Skeletal muscle cell (primary cell): ENCODE results near the gene FMNL2.
"Not testable (repeated sequence)": the region's sequence is repeated elsewhere in the genome, so short reads cannot be mapped to it uniquely, and the experiment has no call there.

Source experiments
- DNase-seq: peaks from one replicate; pipeline ENCODE4 v3.0.0-alpha.2; 2010; ENCODE audit warnings: low read depth
- H3K4me3 ChIP-seq: 2 replicates; pipeline ENCODE4 v1.5.1; 2011; ENCODE audit warnings: low read depth, mild to moderate bottlenecking, control low read depth, low read length, moderate library complexity

The FMNL2 gene

DNA sequence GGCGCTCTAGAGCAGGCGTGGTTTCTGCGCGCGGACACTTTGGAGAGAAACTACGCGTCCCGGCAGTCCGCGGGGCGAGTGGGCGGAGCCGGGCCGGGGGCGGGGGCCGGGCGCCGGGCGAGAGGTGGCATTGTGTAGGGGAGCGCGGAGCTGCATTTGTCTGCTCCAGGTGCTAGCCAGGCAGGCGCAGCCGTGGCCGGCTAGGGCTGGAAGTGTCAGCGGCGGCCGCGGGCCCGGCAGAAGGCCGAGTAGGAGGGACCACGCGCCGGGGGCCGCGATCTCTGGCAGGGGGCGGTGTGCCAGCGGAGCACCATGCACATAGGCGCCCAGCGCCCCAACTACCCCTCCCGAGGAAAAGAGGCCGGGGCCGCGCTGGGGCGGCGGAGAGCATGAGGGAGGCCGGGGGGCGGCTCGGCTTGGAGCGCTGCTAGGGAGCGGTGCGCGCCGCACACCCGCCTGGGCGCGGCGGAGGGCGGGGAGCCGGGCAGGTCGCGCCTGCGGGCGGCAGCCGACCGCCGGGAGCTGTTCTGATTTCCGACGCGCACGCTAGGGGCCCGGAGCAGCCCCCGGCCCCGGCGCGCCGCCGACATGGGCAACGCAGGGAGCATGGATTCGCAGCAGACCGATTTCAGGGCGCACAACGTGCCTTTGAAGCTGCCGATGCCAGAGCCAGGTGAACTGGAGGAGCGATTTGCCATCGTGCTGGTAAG lies at the start of gene FMNL2:
Gene FMNL2 (plus strand): TSS at position 159 of the 710 bp plus-strand sequence.
- peak within 1 kb of the TSS; percentile 84 for H3K4me3 ChIP-seq
- no peak for DNase-seq

DNA sequence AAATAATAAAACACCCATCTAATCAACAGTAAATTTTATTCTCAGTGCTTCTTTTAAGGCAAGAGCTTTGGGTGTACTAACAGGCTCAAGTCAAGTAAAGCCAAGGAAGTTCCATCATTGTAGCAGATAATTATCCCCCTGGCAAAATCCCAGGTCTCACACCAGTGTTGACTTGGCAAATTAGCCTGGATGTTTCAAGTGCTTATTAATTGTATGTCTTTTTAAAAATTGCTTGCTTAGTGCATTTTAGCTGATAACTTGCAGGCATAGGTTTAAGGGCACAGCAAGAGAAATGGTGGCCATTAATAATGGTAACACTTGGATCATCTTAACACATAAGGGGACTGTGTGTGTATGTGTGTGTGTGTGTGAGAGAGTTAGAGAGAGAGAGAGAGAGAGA lies 42.0 kb upstream of the FMNL2 start:
- H3K4me3 ChIP-seq: no peak overlapping the region
- DNase-seq: no peak

DNA sequence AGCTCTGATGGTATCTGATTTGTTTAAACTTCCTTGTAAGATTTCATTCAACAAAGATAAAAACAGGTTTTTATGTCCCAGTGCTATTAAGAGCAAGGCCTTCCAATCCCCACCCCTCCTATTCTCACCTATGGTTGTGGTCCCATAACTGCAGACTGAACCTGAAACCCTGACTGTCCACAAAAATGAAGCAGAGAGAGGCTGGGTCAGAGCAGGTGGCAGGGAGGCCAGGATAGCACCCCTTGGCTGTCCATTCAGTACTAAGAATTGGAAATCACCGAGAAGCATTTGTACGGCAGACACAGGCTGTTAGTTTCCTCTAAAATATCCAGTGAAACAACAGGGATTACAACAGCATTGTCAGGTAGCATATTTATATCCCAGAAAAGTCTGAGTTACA lies 37.3 kb upstream of the FMNL2 start:
- DNase-seq: no peak
- H3K4me3 ChIP-seq: no peak overlapping the region

DNA sequence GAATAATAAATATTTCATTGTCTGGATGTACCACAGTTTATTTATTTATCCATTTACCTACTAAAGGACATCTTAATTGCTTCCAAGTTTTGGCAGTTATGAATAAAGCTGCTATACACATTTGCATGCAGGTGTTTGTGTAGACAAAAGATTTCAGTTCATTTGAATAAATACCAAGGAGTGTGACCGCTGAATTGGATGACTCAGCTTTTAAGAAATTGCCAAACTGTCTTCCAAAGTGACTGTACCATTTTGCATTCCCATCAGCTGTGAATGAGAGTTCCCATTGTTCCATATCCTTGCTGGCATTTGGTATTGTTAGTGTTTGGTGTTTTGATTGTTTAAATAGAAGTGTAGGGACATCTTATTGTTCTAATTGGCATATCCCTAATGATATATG lies 36.2 kb upstream of the FMNL2 start:
- H3K4me3 ChIP-seq: no peak overlapping the region
- DNase-seq: no peak

DNA sequence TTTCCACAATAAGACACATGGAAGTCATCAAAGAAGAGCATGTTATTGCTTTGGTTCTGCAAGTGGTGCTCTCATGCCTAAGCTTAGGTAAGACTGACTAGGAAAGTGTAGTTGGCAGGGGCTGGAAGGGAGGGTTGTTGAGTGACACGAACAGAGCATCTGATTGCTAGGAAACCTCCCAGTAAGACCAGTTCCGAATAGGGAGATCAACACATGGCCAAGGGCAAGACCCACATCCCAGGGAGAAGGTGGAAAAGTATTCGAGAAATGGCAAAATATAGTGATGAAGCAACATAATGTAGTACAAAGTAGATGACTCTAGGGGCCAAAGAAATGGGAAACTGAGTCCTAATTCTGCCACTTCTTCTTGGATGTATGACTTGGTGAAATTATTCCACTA lies 33.8 kb upstream of the FMNL2 start:
- H3K4me3 ChIP-seq: no peak overlapping the region
- no peak for DNase-seq

DNA sequence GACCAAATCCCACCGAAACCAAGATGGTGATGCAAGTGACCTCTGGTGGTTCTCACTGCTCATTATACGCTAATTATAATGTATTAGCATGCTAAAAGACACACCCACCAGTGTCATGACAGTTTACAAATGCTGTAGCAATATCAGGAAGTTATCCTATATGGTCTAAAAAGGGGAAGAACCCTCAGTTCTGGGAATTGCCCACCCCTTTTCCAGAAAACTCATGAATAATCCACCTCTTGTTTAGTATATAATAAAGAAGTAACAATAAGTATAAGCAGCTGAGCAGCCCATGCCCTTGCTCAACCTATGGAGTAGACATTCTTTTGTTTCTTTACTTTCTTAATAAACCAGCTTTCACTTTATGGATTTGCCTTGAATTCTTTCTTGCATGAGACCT lies 31.0 kb upstream of the FMNL2 start:
- DNase-seq: no peak
- H3K4me3 ChIP-seq: no peak overlapping the region

DNA sequence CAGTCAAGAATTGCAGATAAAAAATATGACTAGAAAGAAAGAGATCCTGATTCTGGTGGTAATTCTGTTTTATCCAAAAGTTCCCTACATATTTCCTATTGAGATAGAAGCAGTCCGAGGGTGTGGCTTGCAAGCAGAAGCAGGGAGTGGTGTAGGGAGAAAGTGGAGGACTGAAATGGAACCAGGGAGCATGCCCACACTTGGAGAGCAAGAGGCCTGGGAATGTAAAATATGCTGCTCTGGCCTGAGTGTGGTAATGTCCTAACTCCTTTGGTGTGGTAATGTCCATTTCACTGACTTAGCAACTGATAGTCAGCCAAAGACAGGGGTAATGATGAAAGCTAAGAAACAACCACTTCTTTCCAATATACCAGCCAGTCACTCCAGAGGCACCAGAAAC lies 30.1 kb upstream of the FMNL2 start:
- H3K4me3 ChIP-seq: no peak overlapping the region
- no peak for DNase-seq

DNA sequence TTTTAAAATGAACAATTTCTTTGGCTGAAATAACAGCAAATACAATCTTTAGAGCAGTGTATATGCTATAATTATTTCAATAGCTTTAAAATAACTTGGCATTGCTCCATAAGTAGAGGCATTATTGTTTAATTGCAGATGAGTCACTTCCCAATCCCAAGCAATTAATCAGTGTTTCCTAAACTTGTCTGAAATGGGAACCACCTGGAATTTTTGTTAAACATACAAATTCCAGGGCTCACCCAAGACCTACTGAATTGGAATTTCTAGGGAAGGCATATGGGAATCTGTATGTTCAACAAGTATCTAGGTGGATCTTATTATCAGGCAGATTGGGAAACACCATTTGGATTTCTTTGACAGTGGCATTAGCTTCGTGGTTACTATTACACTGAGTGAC lies 27.1 kb upstream of the FMNL2 start:
- DNase-seq: no peak
- no peak overlapping the region for H3K4me3 ChIP-seq

DNA sequence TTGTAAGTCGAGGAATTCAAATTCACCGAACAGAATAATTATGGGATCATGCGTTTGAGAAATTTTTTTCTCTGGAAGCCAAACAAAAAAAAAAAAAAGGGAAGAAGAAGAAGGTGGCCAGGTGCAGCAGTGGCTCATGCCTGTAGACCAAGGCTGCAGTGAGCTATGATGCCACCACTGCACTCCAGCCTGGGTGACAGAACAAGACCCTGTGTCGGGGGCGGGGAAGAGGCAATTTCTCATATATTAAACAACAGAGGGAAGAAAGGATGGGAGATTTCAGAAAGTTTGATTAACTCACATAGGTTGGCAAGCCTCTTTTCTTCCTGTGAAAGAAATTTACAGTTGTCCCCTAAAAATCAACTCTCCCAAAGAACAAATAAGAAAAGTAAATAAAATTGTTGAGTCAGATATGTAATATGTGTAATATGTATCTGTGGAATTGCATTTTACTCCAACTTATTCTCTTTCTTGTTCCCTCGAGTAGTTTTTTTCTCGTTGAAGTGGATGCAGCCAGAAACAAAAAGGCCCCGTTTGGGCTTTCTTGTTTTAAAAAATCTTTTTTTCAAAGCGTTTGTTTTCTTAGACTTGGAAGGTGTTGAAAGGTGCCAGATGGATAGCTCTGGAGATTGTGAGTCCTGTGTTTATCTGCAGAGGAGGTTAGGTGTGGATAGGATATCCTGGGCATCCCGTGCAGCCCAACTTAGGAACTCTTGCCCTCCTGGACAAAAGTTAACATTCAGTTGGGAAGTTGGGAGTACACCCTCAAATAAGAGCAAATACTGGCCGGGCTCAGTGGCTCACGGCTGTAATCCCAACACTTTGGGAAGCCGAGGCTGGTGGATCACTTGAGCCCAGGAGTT lies 25.4 kb upstream of the FMNL2 start:
- no peak for DNase-seq
- H3K4me3 ChIP-seq: no peak overlapping the region

DNA sequence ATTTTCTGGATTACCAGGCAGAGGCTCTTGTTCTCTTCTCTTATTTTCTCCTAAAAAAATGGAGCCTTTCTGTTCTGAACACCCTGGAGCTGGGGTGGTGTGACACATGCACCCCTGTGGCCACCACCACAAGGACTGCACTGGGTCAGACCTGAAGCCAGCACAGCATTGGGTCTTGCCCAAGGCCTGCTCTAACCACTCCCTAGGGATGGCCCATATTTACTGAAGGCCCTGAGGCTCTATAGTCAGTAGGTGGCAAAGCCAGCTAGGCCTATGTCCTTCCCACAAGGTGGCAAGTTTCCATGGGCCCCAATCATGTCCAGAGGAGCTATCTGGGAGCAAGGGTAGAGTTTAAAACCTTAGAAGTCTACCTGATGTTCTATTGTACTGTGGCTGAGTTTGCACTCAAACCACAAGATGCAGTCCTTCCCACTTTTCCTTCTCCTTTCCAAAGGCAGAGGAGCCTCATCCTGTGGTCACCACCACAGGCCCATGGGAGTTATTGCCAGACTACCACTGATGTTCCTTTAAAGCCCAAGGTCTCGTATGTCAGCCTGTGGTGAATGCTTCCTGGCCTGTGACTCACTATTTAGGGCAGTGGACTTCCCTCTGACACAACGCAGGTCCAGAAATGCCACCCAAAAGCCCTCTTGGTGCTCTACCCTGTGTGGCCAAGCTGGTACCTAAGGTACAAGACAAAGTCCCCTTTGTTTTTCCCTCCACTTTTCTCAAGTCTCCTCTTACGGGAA lies 15.0 kb upstream of the FMNL2 start:
- DNase-seq: no peak

DNA sequence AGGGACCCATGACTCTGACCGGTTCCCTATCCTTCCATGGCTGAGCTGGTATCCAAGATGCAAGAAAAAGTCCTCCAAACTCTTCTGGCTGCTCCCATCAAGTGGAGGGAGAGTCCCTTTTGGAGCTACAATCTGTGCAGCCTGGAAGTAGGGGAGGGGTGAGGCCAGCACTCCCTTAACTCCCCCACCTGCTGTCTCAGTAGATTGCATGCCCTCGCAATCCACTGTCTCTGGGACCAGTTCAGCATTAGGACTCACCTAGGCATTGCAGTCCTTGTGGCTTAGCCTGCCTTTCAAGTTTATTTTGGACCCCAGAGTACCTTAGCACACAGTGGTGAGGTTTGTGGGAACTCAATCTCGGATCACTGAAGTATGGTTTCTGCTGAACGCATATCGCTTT lies 14.2 kb upstream of the FMNL2 start:
- no peak overlapping the region for H3K4me3 ChIP-seq
- no peak for DNase-seq

More for the DNA sequence above, 15.0 kb upstream of the FMNL2 start:
- H3K4me3 ChIP-seq: no peak overlapping the region

DNA sequence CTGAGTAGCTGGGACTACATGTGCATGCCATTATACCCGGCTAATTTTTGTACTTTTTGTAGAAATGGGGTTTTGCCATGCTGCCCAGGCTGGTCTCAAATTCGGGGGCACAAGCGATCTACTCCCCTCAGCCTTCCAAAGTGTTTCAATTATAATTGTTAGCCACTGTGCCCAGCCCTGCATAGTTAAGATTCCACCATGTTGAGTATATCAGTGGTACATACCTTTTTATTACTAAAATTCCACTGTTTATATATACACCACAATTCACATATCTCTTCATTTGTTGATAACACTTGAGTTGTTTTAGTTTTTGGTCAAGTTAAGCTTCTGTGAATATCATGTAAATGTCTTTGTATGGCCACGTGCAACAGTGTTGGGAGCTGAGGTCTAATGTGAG lies 12.8 kb upstream of the FMNL2 start:
- no peak overlapping the region for H3K4me3 ChIP-seq
- no peak for DNase-seq

DNA sequence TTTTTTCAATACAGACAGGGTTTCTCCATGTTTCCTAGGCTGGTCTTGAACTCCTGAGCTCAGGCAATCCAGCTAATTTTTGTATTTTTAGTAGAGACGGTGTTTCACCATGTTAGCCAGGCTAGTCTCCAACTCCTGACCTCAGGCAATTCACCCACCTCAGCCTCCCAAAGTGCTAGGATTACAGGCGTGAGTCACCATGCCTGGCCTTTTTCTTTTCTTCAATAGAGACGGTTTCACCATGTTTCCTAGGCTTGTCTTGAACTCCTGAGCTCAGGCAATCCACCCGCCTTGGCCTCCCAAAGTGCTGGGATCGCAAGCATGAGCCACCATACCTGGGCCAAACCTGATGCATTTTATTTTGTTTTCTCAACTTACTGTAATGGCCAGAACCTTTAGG lies 9.8 kb upstream of the FMNL2 start:
- not testable (repeated sequence) for DNase-seq, H3K4me3 ChIP-seq

DNA sequence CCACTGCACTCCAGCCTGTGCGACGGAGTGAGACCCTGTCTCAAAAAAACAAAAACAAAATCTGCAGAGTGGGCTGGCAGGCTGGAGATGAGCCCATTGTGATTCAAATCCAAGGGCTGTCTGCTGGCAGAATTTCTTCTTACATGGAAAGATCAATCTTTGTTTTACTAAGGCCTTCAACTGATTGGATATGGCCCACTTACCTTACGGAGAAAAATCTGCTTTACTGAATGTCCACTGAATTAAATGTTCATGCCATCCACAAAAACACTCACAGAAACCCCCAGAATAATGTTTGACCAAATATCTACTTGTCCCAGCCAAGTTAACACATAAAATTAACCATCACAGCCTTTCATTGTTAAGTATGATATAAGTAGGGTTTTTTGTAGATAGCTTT lies 8.3 kb upstream of the FMNL2 start:
- DNase-seq: no peak
- H3K4me3 ChIP-seq: no peak overlapping the region

DNA sequence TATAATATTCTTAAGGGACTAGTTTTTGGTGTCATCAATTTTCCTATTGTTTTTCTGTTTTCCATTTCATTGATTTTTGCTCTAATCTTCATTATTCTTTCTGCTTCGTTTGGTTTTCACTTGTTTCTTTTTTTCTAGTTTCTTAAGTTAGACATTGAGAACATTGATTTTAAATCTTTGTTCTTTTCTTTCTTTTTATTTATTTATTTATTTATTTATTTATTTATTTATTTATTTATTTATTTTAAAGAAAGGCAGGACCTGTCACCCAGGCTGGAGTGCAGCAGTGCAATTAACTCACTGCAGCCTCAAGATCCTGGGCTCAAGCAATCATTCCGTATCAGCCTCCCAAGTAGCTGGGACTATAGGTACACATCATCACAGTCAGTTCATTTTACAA lies 7.0 kb upstream of the FMNL2 start:
- no peak for DNase-seq
- H3K4me3 ChIP-seq: no peak overlapping the region

DNA sequence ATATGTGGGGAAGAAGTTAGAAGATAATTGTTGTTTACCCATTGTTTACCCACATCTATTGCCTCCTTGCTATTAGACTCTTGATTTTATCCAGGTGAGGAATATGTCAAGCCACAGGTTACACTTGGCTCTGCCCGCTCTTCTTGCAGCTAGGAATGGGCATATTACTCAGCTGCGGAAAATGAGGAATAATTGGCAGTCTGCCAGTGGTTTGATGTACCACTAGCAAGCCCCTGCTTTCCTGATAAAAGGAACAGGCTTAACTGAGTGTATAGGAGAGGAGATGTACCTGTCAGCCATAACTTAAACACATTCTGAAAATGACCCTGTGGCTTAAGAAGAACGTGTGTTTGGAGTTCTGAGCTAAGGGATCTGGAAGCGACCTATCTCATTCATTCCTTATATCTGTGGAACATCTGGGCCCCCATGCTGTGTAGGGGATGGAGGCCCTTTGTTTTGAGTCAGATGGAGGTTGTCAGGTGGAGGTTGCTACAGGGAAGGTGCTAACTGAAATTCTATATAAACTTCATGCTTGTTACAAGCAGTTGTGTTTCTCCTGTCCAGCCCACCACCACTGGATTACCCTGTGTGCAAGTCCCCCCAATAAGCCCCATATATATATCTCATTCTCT lies 4.6 kb upstream of the FMNL2 start:
- no peak for DNase-seq
- H3K4me3 ChIP-seq: no peak overlapping the region

DNA sequence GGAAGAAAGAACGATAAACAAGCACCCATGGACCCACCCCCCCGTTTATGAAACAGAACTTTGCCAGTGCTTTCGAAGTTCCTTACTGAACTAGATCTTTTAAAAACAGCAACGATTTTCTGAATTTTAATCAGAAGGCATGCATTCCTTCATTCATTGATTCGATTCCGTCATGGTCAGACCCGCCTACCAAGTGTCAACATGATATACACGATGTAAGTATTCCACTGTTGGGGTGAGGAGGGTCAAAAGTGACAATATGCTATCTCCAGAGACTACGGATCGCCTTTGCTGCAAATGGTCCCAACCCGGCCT lies 316 bp upstream of the FMNL2 start:
- H3K4me3 ChIP-seq: peak overlapping the region; percentile 84
- DNase-seq: no peak

DNA sequence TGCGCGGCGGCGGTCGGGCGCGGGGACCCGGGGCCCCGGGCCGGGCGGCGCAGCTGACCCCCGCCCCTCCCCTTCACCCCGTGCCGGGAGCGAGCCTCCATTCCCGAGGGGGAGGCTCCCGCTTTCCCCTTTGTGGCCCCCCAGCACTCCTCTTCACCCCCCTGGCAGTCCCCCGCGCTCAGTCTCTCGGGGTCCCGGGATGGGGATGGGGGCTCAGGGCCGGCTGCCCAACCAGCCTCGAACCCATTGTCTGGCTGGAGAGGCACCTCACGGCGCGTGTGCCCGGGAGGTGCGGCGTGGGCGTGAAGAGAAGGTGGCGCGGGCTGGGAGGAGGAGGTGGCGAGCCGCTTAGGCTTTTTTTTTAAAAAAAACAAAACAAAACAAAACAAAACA lies 748 bp downstream of the FMNL2 start:
- no peak for DNase-seq
- peak overlapping the region; percentile 84 for H3K4me3 ChIP-seq

DNA sequence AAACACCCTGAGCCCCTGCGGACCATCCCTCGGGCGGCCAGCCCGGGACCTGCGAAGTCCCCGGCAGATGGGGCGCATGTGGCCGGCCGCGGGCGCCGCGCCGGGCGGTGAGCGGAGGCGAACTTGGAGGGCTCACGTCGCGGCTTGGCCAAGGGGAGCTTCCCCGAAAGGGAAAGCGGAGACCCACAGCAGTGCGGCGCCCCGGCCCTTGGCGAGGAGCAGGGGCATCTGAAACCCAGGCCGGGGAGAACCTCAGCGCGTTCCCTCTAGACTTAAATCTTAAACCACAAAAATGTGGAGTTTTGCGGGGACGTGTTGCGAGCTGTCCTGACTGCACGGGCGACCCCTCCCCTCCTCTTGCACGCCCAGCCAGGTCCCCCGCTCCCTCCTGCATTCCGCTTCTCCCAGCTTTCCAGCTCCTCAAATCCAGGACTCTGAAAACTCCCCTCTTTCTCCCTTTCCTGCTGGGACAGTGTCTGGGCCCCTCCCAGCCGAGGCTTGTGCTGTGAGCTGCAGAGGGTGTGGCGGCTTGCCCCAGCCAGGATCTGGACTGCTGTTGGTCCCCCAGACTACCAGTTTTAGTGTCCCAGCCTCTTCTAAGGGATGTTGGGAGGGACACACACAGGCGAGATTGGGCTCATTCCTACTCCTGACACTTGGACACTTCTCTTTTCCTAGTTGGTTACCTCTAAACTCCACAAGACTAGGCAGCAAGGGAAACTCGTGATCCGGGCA lies 1.3 kb downstream of the FMNL2 start:
- peak overlapping the region; percentile 84 for H3K4me3 ChIP-seq
- DNase-seq: no peak
